ENCODE measurements around the gene PIP4K2A. TPM values are rescaled to one million over a fixed set of nuclear protein-coding genes. Genes with fewer than 3 reads are reported as not detected.

PIP4K2A gene
- total RNA-seq, 1 experiment from 2014 or later: 24.2 TPM

GRCh38 chr10:22723783-22724182, 9.4 kb upstream of the PIP4K2A start:
- BruUV-seq (replicated peaks): no TSS peak
- CTCF ChIA-PET: no interaction called here
- no peaks in the 10 kb centered on the region for H3K27me3 Mint-ChIP-seq (ENCODE audit: unreplicated experiment)
- TF ChIP-seq, protein P1, sequence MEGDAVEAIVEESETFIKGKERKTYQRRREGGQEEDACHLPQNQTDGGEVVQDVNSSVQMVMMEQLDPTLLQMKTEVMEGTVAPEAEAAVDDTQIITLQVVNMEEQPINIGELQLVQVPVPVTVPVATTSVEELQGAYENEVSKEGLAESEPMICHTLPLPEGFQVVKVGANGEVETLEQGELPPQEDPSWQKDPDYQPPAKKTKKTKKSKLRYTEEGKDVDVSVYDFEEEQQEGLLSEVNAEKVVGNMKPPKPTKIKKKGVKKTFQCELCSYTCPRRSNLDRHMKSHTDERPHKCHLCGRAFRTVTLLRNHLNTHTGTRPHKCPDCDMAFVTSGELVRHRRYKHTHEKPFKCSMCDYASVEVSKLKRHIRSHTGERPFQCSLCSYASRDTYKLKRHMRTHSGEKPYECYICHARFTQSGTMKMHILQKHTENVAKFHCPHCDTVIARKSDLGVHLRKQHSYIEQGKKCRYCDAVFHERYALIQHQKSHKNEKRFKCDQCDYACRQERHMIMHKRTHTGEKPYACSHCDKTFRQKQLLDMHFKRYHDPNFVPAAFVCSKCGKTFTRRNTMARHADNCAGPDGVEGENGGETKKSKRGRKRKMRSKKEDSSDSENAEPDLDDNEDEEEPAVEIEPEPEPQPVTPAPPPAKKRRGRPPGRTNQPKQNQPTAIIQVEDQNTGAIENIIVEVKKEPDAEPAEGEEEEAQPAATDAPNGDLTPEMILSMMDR (IDR thresholded peaks at IDR 0.05; ENCODE audit: unreplicated experiment): no peak
- no peak overlapping the region for H3K27ac Mint-ChIP-seq (ENCODE audit: unreplicated experiment)
- no peaks in the 10 kb centered on the region for H3K36me3 Mint-ChIP-seq (ENCODE audit: insufficient read depth, unreplicated experiment)
- DNase-seq: no peak
- H3K9me3 Mint-ChIP-seq (ENCODE audit: low read depth, unreplicated experiment): no peaks in the 10 kb centered on the region
- intact Hi-C loops (cut with micrococcal nuclease; ENCODE audit: unreplicated experiment): no loop called here
- H3K4me1 Mint-ChIP-seq (ENCODE audit: low read depth, unreplicated experiment): peaks cover 3% of the 10 kb centered on the region
- no peak overlapping the region for H3K4me3 Mint-ChIP-seq (ENCODE audit: low read depth, unreplicated experiment)

DNA sequence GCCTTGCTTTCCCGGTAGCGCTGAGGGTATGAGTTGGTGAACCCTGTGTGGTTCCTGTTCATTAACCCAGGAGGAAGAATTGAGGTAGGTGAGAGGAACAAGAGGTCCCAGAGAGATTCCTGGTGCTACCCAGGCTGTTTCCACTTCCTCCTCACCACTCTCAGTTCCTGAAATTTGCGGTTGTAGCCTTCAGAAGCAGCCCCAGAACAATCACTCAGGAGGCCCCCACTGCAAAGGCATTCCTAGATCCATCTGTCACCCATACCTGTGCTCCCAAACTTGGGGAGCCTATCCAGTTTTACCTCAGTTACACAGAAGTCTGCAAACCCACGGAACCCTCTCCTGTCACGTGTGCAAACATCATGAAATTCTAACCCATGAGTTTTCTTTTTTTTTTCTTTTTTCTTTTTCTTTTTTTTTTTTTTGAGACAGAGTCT, 9.0 kb upstream of the PIP4K2A start:
- BruUV-seq (replicated peaks): no TSS peak
- Mint-ChIP-seq H3K36me3 (ENCODE audit: insufficient read depth, unreplicated experiment) (no peaks in the 10 kb centered on the region), H3K27me3 (ENCODE audit: unreplicated experiment) (no peaks in the 10 kb centered on the region), H3K4me3 (ENCODE audit: low read depth, unreplicated experiment) (no peak overlapping the region), H3K27ac (ENCODE audit: unreplicated experiment) (no peak overlapping the region), H3K9me3 (ENCODE audit: low read depth, unreplicated experiment) (no peaks in the 10 kb centered on the region), H3K4me1 (ENCODE audit: low read depth, unreplicated experiment) (peaks cover 8% of the 10 kb centered on the region)
- TF ChIP-seq, protein P1 (IDR thresholded peaks at IDR 0.05; ENCODE audit: unreplicated experiment): no peak
- intact Hi-C loops (cut with micrococcal nuclease; ENCODE audit: unreplicated experiment): no loop called here
- DNase-seq: no peak
- CTCF ChIA-PET: no interaction called here

DNA sequence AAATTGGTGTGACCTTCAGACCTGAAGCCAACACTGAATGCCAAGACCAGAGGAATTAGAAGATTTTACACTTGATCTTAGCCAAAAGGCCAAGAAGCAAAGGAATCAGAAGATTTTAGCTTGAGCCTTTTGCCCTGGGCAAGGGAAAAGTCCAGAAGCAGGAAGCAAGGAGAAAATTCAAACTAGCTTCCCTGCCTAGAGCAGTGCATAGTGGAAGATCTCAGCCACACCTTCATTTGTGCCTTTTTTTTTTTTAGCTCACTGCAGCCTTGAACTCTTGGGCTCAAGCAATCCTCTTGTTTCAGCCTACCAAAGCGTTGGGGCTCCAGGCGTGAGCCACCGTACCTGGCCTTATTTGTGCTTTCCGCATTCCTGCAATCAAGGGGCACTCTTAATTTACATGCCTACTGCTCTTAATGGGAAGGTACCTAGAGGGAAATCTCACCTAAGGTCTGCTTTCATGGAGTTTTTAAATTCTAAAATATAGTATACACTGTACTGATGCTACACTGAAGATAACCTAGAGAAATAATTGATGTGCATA, 8.3 kb upstream of the PIP4K2A start:
- H3K36me3 Mint-ChIP-seq (ENCODE audit: insufficient read depth, unreplicated experiment): no peaks in the 10 kb centered on the region
- no peak for DNase-seq
- TF ChIP-seq, protein P1 (IDR thresholded peaks at IDR 0.05; ENCODE audit: unreplicated experiment): no peak
- no peaks in the 10 kb centered on the region for H3K9me3 Mint-ChIP-seq (ENCODE audit: low read depth, unreplicated experiment)
- H3K27me3 Mint-ChIP-seq (ENCODE audit: unreplicated experiment): no peaks in the 10 kb centered on the region
- no peak overlapping the region for H3K4me3 Mint-ChIP-seq (ENCODE audit: low read depth, unreplicated experiment)
- CTCF ChIA-PET: interaction anchor here (0.6 kb wide), 2 partner anchors 13 to 1348 kb away, joined by 3 to 4 read pairs; no protein-coding TSS in a partner anchor
- no peak overlapping the region for H3K27ac Mint-ChIP-seq (ENCODE audit: unreplicated experiment)
- intact Hi-C loops (cut with micrococcal nuclease; ENCODE audit: unreplicated experiment): no loop called here
- no TSS peak for BruUV-seq (replicated peaks)
- H3K4me1 Mint-ChIP-seq (ENCODE audit: low read depth, unreplicated experiment): peaks cover 8% of the 10 kb centered on the region

DNA sequence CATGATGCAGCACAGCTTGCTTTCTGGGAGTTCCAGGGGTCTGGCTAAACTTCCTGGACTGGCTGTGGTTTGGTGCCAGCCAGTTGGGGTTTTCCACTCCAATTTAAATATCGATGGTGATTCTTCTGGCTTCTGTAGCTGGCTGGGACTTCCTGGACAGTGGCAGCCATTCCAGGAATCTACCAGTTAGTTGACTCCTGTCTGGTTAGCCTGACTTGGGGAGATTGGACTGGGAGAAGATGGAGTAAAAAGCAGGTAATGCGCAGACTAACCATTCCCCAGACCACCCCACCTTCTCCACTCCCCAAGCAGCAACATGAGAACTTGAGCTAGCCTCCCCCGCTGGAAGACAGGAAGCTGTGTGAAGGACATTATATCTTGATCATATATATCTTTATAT, 6.3 kb upstream of the PIP4K2A start:
- intact Hi-C loops (cut with micrococcal nuclease; ENCODE audit: unreplicated experiment): no loop called here
- BruUV-seq (replicated peaks): no TSS peak
- no peaks in the 10 kb centered on the region for H3K36me3 Mint-ChIP-seq (ENCODE audit: insufficient read depth, unreplicated experiment)
- no peaks in the 10 kb centered on the region for H3K27me3 Mint-ChIP-seq (ENCODE audit: unreplicated experiment)
- peaks cover 8% of the 10 kb centered on the region for H3K4me1 Mint-ChIP-seq (ENCODE audit: low read depth, unreplicated experiment)
- H3K27ac Mint-ChIP-seq (ENCODE audit: unreplicated experiment): no peak overlapping the region
- TF ChIP-seq, protein P1 (IDR thresholded peaks at IDR 0.05; ENCODE audit: unreplicated experiment): no peak
- CTCF ChIA-PET: no interaction called here
- no peak overlapping the region for H3K4me3 Mint-ChIP-seq (ENCODE audit: low read depth, unreplicated experiment)
- no peaks in the 10 kb centered on the region for H3K9me3 Mint-ChIP-seq (ENCODE audit: low read depth, unreplicated experiment)
- no peak for DNase-seq

Data from Calu3 (cell line).